Astrocyte of the cerebellum (primary cell): Measurements from ENCODE around the gene SLC17A9.

Experiments
- DNase-seq: peaks from one replicate; pipeline ENCODE4 v3.0.0-alpha.2; 2011; ENCODE audit warnings: low read depth
- H3K4me3 ChIP-seq: 2 replicates; pipeline ENCODE4 v1.5.1; 2011; ENCODE audit warnings: mild to moderate bottlenecking, low read depth, low read length, moderate library complexity
- CTCF ChIP-seq: IDR thresholded peaks from 2 replicates; pipeline ENCODE4 v1.5.1; 2012; ENCODE audit warnings: low read length, low read depth, moderate library complexity, mild to moderate bottlenecking; ENCODE audit errors: missing control alignments
- in situ Hi-C: cut with HindIII; loops from 2 replicates; pipeline ENCODE4 v1.10.0; 2017; ENCODE audit warnings: low sequenced_read_pairs

Gene SLC17A9

GRCh38 chr20:63009045-63009961 lies 56.8 kb downstream of the SLC17A9 start:
- no peak overlapping the region for H3K4me3 ChIP-seq
- in situ Hi-C loops: no loop called here

GRCh38 chr20:63009988-63010769 lies 57.7 kb downstream of the SLC17A9 start:
- no peak for DNase-seq
- in situ Hi-C loops: no loop called here
- no peak for TF ChIP-seq CTCF
- H3K4me3 ChIP-seq: no peak overlapping the region

More at GRCh38 chr20:63009045-63009961, 56.8 kb downstream of the SLC17A9 start:
- TF ChIP-seq CTCF: peak; percentile 90
- DNase-seq: peak; percentile 12

GRCh38 chr20:63011798-63012197 lies 59.3 kb downstream of the SLC17A9 start:
- in situ Hi-C loops: no loop called here
- no peak overlapping the region for H3K4me3 ChIP-seq
- DNase-seq: no peak
- TF ChIP-seq CTCF: no peak

GRCh38 chr20:63013207-63013606 lies 60.7 kb downstream of the SLC17A9 start:
- no peak for TF ChIP-seq CTCF
- H3K4me3 ChIP-seq: no peak overlapping the region
- DNase-seq: no peak
- in situ Hi-C loops: no loop called here

- no peak for TF ChIP-seq CTCF
- H3K4me3 ChIP-seq: no peak overlapping the region
- in situ Hi-C loops: no loop called here
- DNase-seq: no peak
Measured at GRCh38 chr20:63014287-63014686, 61.8 kb downstream of the SLC17A9 start.

- no peak for TF ChIP-seq CTCF
- no peak overlapping the region for H3K4me3 ChIP-seq
- no peak for DNase-seq
- in situ Hi-C loops: no loop called here
Measured at GRCh38 chr20:63014710-63015109, 62.2 kb downstream of the SLC17A9 start.
